ENCODE results near the gene LRMDA.

Gene LRMDA

DNA sequence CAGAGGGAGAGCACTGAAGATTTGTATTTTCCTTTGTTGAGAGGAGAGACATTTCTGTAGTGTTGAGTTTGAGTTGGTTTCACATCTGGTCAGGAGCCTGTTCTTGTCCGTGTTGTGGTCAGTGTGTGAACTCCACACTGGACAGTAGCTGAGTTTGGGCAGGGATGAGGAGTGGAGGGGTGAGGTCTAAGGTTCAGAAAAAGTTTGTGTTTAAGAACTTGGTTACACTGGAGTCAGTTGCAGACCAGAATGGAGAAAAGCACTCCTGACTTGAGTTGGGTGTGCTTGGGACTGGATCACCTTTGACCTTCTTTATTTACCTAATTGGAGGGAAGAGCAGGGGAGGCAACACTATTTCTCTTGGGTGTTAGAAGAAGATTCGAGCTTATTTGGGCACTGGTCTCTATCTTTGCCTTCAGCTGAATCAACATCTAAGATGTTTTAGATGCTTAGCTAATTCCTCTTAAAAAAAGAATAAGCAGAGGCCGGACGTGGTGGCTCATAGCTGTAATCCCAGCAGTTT, 8.9 kb downstream of the LRMDA start:
- no peak overlapping the region for H3K4me3 ChIP-seq (ENCODE audit: low read depth, low read length)
- no peak for DNase-seq (ENCODE audit: low read depth)

DNA sequence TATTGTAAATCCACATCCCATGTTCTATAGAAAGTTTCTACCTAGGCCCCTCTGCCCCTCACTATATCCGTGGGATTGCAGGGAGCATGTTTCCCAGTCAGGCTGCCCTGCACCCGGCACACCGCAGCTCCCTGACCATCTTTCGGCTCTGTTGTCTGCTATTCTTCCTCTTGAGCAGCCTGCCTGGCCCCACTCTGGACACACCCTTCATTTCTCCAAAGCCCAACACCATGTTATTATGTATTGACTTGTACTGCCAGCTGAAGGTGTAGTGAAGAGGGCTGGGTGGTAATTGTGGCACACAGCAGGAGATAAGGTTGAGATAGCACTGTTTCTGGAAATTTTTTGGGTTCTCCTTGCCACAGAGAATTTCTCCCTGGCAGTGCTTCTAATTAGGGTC, 9.8 kb downstream of the LRMDA start:
- DNase-seq (ENCODE audit: low read depth), result no peak
- no peak overlapping the region for H3K4me3 ChIP-seq (ENCODE audit: low read depth, low read length)

DNA sequence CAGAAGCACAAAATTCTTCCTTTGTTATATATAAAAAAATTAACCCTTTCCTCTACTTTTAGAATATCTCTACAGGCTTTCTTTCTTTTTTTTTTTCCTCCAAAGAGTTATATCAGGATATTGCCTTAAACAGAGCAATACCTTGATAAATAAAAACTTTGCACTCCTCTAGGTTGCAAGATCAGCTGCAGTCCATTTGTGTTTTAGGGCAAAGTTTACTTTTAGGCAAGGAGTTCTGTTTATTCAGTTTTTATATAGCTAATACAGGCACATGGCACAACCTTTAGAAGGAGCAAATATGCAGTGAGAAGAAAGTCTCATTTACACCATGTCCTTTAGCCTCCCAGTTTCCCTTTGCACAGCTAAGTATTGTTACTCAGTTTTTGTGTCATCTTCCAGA, 10.3 kb downstream of the LRMDA start:
- no peak for DNase-seq (ENCODE audit: low read depth)
- no peak overlapping the region for H3K4me3 ChIP-seq (ENCODE audit: low read depth, low read length)

DNA sequence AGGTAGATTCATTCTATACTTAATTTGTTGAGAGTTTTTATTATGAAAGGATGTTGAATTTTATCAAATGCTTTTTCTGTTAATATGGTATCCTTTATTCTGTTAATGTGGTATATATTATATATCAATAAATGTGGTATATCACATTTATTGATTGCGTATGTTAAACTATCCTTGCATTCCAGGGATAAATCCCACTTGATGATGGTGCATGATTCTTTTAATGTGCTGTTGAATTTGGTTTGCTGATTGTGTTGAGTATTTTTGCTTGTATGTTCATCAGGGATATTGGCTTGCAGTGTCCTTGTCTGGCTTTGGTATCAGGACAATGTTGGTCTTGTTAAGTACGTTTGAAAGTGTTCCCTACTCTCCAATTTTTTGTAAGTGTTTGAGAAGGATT, 11.9 kb downstream of the LRMDA start:
- DNase-seq (ENCODE audit: low read depth), result no peak
- H3K4me3 ChIP-seq (ENCODE audit: low read depth, low read length), result no peak overlapping the region

DNA sequence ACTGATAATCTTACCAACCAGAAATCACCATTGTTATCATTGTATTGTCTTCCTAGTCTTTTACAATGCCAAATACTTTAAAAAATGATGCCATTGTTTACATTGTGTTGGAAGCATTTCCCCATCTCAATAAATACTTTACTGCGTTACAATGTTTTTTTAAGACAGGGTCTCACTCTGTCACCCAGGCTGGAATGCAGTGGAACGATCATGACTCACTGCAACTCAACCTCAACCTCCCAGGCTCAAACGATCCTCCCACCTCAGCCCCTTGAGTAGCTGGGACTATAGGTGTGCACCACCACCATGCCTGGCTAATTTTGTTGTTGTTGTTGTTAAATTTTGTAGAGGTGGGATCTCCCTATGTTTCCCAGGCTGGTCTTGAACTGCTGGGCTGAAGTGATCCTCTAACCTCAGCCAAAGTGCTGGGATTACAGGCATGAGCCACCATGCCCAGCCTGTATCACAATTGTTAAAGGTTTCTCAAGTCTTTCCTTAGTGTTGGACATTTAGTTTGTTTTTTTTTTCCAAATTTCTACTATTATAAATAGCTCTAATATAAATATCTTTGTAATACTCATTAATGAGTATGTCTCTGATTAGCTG, 13.5 kb downstream of the LRMDA start:
- no peak overlapping the region for H3K4me3 ChIP-seq (ENCODE audit: low read depth, low read length)
- DNase-seq (ENCODE audit: low read depth), result no peak

DNA sequence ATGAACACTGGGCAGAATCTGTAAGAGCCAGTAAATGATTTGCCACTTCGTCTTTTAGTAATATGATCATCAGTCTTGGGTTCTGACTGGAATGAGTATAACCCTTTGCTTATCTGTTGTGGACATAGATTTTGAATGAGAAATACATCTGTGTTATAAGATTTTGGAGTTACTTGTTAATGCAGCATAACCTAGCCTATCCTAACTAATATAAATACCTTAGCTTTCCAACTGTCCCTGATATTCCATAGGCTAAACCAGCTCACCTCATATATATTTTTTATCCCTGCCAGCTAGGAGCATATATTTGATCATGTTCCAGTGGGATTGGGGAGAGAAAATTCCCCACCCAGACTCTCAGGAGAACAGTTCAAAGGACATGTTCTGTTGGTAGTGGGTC, 15.1 kb downstream of the LRMDA start:
- no peak overlapping the region for H3K4me3 ChIP-seq (ENCODE audit: low read depth, low read length)
- DNase-seq (ENCODE audit: low read depth), result no peak

DNA sequence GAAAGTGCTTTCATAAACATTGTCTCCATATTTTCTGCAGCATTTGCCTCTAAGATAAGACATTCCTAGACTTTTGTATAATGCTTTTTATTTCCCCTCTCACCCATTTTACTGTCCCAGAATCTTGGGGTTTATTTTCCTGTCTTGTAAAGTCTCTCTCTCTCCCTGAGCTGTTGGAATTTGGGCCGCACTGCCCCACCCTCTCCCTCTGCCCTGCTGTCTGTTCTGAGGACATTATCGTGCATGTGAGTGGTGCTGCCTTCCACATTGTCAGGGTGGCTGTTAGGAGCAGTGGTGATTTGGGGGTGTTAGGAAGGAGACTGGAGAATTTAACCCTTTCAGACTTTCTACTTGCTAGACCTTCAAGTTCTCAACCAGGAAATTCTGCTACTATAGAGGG, 16.7 kb downstream of the LRMDA start:
- DNase-seq (ENCODE audit: low read depth), result no peak
- H3K4me3 ChIP-seq (ENCODE audit: low read depth, low read length), result no peak overlapping the region

DNA sequence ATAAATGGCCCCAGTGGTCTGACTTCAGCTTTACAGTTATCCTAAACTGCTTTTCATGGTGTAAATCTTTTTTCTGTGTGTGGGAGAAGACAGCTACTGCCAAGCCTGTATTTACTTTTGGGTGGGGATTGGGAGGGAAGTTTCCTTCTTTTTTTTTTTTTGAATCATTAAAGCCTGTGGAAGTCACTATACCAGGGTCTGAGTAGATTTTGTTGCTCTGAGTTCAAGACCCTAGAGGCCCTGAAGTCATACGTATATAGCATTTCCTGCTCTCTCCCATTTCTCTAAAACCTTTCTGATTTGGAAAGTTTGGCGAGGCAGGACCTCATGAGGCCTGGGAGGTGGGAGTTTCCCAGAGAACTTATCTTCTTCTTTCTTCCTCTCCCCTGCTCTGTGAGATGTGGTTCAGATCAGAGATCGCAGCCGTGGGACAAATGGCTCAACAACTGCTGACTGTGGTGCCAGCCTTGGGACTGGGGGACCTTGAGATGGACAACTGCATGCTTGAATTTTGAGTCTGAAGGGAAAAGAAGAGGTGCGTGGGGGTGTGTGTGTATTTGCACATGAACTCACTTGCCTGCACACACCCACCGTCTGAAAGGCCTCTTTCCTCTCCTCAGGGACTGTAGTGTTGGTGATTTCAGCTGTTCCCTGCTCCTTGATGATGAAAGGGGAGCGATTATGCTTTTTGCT, 18.1 kb downstream of the LRMDA start:
- no peak for DNase-seq (ENCODE audit: low read depth)
- no peak overlapping the region for H3K4me3 ChIP-seq (ENCODE audit: low read depth, low read length)

DNA sequence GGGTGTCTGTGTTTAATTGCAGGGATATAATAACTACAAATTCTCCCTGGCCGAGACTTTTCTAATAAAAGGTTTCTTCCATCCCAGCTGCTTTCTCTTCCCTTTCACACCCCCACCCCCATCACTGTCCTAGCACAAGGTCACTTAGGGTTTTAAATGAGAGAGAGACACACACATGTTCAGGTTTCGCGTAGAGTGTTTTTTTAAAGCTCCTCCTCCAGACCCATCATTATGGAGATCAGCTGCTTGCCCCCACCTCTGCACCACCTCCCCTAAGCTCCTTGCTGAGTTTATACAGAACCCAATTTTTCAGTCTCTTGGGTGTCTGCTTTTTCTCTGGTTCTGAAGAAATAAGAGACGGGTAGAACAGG, 18.6 kb downstream of the LRMDA start:
- no peak for DNase-seq (ENCODE audit: low read depth)
- no peak overlapping the region for H3K4me3 ChIP-seq (ENCODE audit: low read depth, low read length)

DNA sequence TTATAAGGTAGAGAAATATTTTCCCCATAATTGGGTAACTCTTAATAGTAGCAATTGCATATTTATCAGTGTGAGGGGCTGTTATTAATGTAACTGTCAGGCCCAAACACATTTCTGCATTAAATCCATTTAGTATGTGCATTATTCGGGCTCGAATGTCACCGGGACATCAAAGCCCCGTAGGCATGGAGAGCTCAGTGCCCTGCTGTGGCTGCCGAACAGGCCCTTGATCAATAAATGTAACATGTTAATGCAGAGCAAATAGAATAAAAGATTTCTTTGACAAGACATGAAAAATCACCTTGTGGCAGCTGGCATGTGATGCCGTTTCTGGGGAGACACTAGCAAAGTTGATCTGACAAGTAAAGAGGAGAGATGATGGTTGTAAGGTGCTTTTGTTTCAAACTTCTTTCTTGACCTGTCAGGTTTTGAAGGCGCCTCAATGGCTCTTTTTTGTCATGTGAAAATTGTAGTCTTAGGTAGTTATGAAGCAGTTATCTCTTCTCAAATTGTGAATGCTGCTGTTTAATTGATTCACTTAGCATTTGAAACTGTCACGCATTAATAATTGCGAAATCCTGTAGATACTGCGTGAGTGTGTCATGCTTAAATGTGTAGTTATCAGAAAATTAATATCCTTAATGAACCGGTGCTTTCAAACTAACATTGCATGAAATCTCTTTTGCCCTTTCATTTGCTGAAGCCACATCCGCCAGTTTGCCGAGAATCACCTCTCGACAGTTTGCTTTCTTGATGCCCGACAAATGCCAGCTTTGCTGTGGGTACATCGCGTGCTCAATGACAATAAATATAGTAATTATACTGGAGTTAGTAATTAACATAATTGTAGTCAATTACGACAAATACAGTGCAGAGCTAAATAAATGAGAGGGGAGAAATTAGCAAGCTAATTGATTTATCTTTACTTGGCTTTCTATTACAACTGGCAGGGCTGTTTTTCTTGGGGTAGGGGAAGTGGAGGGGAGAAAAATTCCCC, 19.5 kb downstream of the LRMDA start:
- H3K4me3 ChIP-seq (ENCODE audit: low read depth, low read length), result no peak overlapping the region
- no peak for DNase-seq (ENCODE audit: low read depth)

DNA sequence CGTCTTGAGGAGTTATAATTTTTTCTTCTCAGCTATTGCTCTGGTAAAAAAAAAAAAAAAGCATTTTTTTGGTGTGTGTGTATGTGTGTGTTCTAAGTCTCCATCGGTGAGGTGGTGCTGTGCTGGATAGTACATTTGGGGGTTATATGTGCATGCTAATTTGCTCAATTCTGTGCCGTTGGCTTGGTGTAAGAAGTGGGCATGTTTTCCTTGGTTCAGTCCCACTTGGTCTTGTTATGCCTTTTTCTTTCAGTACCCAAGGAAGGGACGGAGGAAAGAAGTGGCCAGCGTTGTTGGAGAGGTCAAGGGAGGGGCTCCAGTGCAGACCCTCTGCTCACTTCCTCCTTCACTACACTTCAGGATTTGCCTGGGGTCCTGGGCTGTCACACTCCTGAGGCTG, 20.4 kb downstream of the LRMDA start:
- no peak overlapping the region for H3K4me3 ChIP-seq (ENCODE audit: low read depth, low read length)
- DNase-seq (ENCODE audit: low read depth), result no peak

DNA sequence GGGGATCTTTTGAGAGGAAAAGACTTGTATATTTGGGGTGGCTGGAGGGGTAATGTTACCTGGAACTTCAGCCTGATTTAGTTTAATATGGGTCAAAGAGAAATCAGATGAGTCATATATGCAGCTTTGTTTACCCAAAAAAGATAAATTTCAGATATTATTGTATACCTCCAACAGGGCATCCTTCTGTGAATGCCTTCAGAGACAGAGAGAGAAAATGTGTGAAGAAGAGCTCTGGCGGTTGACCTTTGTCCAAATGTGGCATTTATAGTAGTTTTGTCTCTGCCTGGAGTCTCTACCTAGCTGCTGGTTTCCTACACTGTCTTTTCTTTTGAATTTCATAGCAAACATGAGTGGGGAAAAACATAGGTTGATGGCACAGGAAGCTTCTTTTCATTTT, 21.6 kb downstream of the LRMDA start:
- H3K4me3 ChIP-seq (ENCODE audit: low read depth, low read length), result no peak overlapping the region
- no peak for DNase-seq (ENCODE audit: low read depth)

DNA sequence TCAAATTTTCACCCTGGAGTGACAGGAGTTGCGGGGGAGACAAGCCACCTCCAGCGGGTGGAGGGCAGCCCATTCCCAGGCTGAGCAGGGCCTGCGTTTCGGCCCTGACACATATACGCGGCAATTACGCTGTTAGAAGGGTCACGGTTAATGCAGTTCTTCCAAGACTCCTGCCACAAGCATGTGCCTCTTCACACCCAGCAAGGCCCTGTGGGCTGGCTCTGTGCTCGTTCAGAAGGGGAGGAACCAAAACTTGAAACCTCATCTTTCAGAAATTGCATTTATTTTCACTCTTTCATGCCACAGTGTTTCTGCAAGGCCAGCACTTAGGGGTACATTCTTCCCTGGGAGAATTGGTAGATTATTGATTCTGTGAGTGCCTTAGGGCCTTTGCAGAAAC, 24.7 kb downstream of the LRMDA start:
- no peak overlapping the region for H3K4me3 ChIP-seq (ENCODE audit: low read depth, low read length)
- no peak for DNase-seq (ENCODE audit: low read depth)

DNA sequence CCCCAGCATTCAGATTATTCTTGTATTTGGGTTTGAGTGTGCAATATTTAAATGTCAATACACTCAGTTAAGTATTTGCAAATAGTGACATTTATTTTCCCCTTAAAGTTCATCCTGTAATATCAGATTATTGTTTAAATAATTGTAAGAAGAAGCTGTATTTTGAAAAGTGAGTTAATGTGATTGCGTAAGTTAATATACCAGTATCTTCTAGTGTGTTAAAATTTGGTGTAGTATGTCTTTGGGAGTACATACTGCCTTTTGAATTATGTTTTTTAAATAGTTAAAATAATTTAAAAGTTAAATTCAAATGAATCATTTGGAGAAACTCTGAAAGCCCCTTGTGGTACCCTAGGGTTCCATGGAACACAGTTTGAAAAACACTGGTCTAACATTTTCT, 28.6 kb downstream of the LRMDA start:
- H3K4me3 ChIP-seq (ENCODE audit: low read depth, low read length), result no peak overlapping the region
- no peak for DNase-seq (ENCODE audit: low read depth)

DNA sequence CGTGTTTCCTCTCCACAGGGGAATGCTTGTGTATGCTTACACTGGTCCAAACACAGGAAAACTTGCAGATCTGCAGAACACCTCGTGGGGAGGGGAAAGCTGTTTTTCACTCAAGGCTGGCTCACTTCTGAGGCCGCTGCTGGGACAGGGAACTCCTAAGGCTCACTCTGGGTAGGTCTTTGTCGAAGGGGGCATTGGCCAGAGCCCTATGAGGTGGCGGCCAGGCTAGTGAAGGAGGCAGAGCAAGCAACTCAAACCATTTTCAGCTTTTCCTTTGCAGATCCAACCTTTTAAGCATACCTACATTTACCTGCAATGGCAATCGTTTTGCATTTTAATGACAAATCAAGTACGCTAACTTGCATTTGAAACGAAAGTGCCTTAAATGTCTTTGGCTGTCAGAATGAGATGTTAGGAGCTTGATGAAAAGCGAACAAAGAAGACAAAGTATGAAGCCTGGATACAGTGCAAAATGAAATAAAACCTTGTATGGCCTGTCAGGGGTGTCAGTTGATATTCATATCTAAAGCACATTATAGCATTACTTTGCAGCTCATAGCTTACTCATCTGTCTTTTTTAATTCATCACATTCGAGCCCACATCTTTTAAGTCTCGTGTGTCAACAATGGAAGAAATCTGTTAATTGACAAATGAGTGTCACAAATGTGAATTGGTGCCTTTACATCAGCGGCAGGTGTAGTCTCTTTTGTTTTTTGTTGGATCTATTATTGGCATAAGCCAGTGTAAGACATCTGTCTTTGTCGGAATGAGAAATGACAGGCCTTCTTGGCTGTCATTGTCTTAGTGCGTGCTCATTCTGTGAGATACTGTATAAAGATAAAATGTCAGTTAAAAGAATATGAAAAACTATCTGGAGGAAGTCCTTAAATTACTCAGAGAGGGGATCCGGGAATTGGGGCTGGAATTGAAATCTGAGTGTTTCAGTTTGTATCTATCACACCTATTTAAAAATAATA, 30.5 kb downstream of the LRMDA start:
- DNase-seq (ENCODE audit: low read depth), result no peak
- no peak overlapping the region for H3K4me3 ChIP-seq (ENCODE audit: low read depth, low read length)

DNA sequence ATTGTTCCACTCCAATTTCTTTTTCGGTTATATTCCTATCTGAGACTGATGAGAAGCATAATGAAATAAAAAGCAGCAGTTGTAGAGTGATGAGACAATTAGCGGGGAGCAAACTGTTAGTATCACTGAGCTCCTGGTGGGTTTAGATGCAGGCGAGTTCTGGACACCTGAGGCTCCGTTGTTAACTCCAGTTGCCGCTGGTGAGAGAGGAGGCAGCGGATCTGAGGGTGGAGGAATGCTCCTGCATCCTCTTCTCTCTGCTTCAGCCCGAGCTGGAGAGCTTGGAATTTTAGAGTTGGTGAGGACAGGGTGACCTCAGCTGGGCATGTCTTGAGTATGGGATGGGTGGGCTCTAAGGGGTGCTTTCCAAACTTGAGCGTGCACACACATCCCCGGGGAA, 31.4 kb downstream of the LRMDA start:
- DNase-seq (ENCODE audit: low read depth), result no peak
- no peak overlapping the region for H3K4me3 ChIP-seq (ENCODE audit: low read depth, low read length)

DNA sequence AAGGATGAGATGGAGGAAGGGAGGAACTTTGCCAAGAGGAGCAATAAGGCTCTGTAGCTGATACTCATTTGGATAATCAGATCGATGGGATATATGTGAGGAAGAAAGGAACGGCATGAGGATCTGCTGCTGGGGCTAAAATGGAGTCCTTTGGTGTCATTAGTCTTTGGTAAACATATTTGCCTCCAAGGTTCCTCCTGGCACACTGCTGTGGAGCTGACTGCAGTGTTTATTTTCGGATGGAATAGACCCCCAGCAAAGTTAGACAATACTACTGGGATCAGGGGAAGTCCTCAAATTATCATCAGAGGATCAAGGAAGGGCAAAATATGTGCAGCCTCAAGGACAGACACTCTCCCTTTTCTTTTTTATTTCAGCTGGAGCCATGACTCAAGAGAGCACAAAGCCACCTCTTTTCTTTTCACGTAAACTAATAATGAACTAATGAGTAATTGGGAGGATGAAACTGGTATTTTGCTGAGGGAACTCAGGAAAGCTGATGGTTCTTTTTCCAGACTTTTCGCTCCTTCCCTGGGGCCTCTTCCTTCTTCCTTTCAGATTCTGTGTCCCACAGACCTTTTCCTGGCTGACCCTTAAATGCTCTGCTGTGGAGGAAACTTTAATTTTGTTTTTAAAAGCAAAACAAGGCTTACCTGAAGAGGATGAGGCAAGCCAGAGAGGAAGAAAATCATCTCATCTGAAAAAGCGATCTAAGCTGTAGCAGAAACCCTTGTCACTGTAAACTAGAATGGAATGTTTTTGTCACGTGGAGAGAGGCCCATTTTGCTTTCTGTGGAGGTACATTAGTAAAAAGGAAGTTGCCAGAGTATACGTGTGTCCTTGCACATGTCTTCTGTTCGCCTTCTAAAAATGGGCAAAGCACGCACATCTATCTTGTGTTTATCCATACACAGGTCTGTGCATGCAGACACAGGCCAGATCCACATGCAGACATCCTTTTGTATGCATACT, 33.3 kb downstream of the LRMDA start:
- no peak overlapping the region for H3K4me3 ChIP-seq (ENCODE audit: low read depth, low read length)
- no peak for DNase-seq (ENCODE audit: low read depth)

DNA sequence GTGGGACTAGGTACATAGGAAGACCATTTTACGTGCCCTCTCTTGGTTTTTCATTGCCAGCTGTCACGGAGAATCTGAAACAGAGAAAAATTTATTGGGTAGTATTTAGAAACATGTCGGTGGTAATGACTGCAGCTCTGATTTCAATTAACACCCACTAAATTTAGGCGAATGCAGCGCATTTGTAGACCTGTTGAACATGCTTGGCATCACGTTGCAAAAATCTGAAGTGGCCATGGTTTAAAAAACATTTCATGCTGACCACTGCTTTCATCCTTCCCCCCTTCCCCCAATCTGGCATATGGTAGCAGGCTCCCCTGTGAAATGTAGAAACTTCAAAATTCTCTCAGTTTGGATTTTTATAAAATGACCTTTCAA, 34.0 kb downstream of the LRMDA start:
- no peak overlapping the region for H3K4me3 ChIP-seq (ENCODE audit: low read depth, low read length)
- DNase-seq (ENCODE audit: low read depth), result no peak

Data from skeletal muscle cell (primary cell).